ENCODE data around the gene SETD2. TPM values are rescaled to one million over a fixed set of nuclear protein-coding genes. Genes with fewer than 3 reads are reported as not detected.

The SETD2 gene
- total and polyA plus RNA-seq, 9 of the 15 experiments (the other 6 are each of a cell fraction or from before 2014, with no cell fraction given): 8.2 to 44.0 (median 33.6) TPM

DNA sequence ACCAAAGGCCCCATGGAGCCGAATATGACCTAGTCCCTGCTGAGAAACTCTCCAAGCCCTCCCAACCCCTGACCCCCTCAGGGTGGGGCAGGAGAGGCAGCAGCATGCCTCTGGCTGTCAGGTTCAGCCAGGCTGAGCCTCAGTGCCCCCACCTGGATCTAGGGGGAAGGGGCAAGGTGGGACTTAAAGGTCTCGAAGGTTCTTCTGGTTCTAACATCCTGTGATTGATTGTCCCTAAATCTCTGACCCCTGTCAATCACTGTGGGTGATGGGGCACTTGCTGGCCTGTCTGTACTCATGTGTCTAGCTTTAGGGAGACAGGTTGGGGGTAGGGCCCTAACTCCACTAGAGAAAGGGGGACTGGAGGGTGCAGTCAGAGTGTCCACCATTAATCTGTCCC is 170.6 kb downstream of the SETD2 start (continued):
- TF ChIP-seq EZH2 (IDR thresholded peaks at IDR 0.05; ENCODE audit: borderline replicate concordance, low read depth, low read length): no peak
- peak; percentile 3 for TF ChIP-seq MEIS2 (IDR thresholded peaks at IDR 0.05; ENCODE audit: partially characterized antibody)
- no peak for TF ChIP-seq POLR2G (IDR thresholded peaks at IDR 0.05; ENCODE audit: low read depth, low read length)
- no peak for TF ChIP-seq SREBF1 (IDR thresholded peaks at IDR 0.05; ENCODE audit: borderline replicate concordance, low read depth, low read length)
- no peak for TF ChIP-seq TGIF2 (CRISPR knock-in tag; IDR thresholded peaks at IDR 0.05)

- Histone ChIP-seq H3K4me2 (ENCODE audit: insufficient read depth, low read length) (no peak overlapping the region), H3K36me3 (ENCODE audit: control insufficient read depth, insufficient read depth, low read length) (peaks cover 84% of the 10 kb centered on the region), H3K27me3 (ENCODE audit: control insufficient read depth in 2 of 2, insufficient read depth in 2 of 2, low read length in 2 of 2) (no peaks in the 10 kb centered on the region), H3K9me3 (replicated peaks; ENCODE audit: control insufficient read depth, insufficient read depth, low read depth, low read length) (no peaks in the 10 kb centered on the region), H3K27ac (ENCODE audit: extremely low read depth, low read depth, low read length) (no peak overlapping the region), H3K79me2 (ENCODE audit: control insufficient read depth, insufficient read depth, low read length) (peaks cover 25% of the 10 kb centered on the region), H4K20me1 (replicated peaks; ENCODE audit: control insufficient read depth, insufficient read depth, low read length) (no peaks in the 10 kb centered on the region), H2AFZ (ENCODE audit: low read depth, low read length) (no peak overlapping the region), H3K4me3 (no peak overlapping the region), H3K9me1 (ENCODE audit: control insufficient read depth, insufficient read depth, low read length) (peaks cover 5% of the 10 kb centered on the region), H3K9ac (ENCODE audit: insufficient read depth in 1 of 2, low read depth in 2 of 2, low read length in 2 of 2) (peak overlapping the region in 1 of 2 experiments; percentile 45; a peak in 1 of 4 replicates), H3K4me1 (replicated peaks in 1 of 2; ENCODE audit: control insufficient read depth in 2 of 2, insufficient read depth in 2 of 2, low read length in 2 of 2) (peaks cover 18 to 59% of the 10 kb centered on the region in 2 experiments)
- DNase-seq (ENCODE audit: extremely low read depth in 1 of 4, low spot score in 3 of 4) (no peak), FAIRE-seq (no peak), ATAC-seq (no peak)
- intact Hi-C loops (cut with micrococcal nuclease): loop anchor here (10.0 kb wide), 1 partner anchor 287 kb away; the partner anchor contains the start of gene TMIE
- in situ Hi-C loops (cut with MboI): no loop called here
- BruUV-seq (replicated peaks): no TSS peak
- CTCF ChIA-PET (ENCODE audit: low intra/inter-chr PET ratio): no interaction called here
- WGBS (ENCODE audit: insufficient coverage, low coverage, missing lambda C conversion rate): 91% methylated on average over 8 of the region's 9 CpGs
- POLR2A ChIA-PET: interaction anchor here (0.6 to 2.2 kb wide), 8 partner anchors 11 to 63 kb away, joined by 3 to 7 read pairs (median 4); partner anchors contain the start of gene NBEAL2
- no peak for TF ChIP-seq ZNF830 (CRISPR knock-in tag; IDR thresholded peaks at IDR 0.05)
- no peak for TF ChIP-seq ZBTB7A (IDR thresholded peaks at IDR 0.05; ENCODE audit: borderline replicate concordance, control insufficient read depth, low read depth, low read length)
- TF ChIP-seq PRPF4 (IDR thresholded peaks at IDR 0.05; ENCODE audit: insufficient read depth, low read depth, low read length, poor library complexity, severe bottlenecking): no peak
- TF ChIP-seq SPI1 (IDR thresholded peaks at IDR 0.05; ENCODE audit: borderline replicate concordance, low read depth, low read length): no peak
- TF ChIP-seq NFYB (IDR thresholded peaks at IDR 0.05; ENCODE audit: extremely low read depth, insufficient read length): no peak
- TF ChIP-seq L3MBTL2 (IDR thresholded peaks at IDR 0.05): no peak
- TF ChIP-seq PML (IDR thresholded peaks at IDR 0.05; ENCODE audit: low read length): no peak
- no peak for TF ChIP-seq POLR2A (conservative IDR thresholded peaks at IDR 0.05)
- TF ChIP-seq MCM5 (IDR thresholded peaks at IDR 0.05; ENCODE audit: low read depth): no peak
- TF ChIP-seq JUNB (CRISPR knock-in tag; conservative IDR thresholded peaks at IDR 0.05): no peak
- no peak for TF ChIP-seq ZNF311 (CRISPR knock-in tag; IDR thresholded peaks at IDR 0.05)
- TF ChIP-seq RAD21 (CRISPR knock-in tag; conservative IDR thresholded peaks at IDR 0.05 in 1 of 2, IDR thresholded peaks at IDR 0.05 in 1 of 2): no peak
- no peak for TF ChIP-seq THAP7 (CRISPR knock-in tag; IDR thresholded peaks at IDR 0.05)
These were observed 171.7 kb downstream of the SETD2 start for GRCh38 chr3:46992231-46992630.
